Suprapubic skin (tissue), 4 donors: Measurements from ENCODE around the gene ABHD2.

Experiments used
- CTCF ChIP-seq, 2 donors: fragments of 200-600 bp in 1 of 2; fragments of 450-650 bp in 1 of 2; sonication (generic) in 1 of 2; IDR thresholded peaks; one replicate each; pipeline ENCODE4 v1.5.1; 2016 to 2019; ENCODE audit warnings: antibody characterized with exemption in 2 of 2, mild to moderate bottlenecking in 1 of 2, moderate library complexity in 1 of 2
- EP300 ChIP-seq: sonication (generic); formaldehyde crosslinking; IDR thresholded peaks from one replicate; pipeline ENCODE4 v1.6.1; 2017; ENCODE audit warnings: antibody characterized with exemption
- POLR2A ChIP-seq, 2 donors: fragments of 450-650 bp; IDR thresholded peaks; one replicate each; pipeline ENCODE4 v1.6.1; 2017; ENCODE audit warnings: antibody characterized with exemption in 2 of 2, mild to moderate bottlenecking in 2 of 2, moderate library complexity in 2 of 2
- POLR2AphosphoS5 ChIP-seq, 3 donors: sonication (generic); formaldehyde crosslinking; IDR thresholded peaks; one replicate each; pipeline ENCODE4 v1.6.1; 2017; ENCODE audit warnings: antibody characterized with exemption in 3 of 3

DNA sequence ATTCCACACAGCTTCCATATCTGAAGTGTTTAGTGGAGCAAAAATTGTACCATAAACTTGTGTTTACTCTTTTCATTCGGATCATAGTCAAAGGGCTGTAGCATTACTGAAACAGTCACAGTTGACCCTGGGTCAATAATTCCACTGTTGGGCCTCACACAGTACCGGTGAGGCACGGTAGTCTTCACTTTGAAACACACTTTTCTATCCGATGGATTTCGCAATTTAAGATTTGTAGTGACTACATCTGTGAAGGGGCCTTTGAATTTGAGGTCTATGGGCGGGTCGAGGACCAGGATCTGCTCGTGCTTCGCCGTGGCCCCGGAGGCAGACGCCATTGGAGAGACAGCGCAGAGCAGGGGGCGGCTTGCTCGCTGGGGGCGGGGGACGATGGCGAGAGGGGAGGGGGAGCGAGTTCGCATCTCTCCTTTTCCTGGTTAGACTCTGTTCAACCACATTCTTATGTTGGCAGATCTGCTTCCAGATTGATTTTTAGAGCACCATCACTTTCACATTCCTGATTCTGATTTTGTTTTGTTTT is 113.3 kb downstream of the ABHD2 start:
- TF ChIP-seq POLR2A (IDR thresholded peaks at IDR 0.05) (no peak), CTCF (IDR thresholded peaks at IDR 0.05) (no peak), POLR2AphosphoS5 (IDR thresholded peaks at IDR 0.05) (no peak), EP300 (no peak)
